ENCODE measurements around the gene C17orf100. TPM values are rescaled to one million over a fixed set of nuclear protein-coding genes. Genes with fewer than 3 reads are reported as not detected.
A peak's percentile ranks its signal among the peaks of the same experiment; 100 is the strongest.
"Not testable (repeated sequence)": the region's sequence is repeated elsewhere in the genome, so short reads cannot be mapped to it uniquely, and the experiment has no call there.

C17orf100 gene
- total RNA-seq, 2 experiments from 2014 or later = 1.6 to 2.0 TPM

GRCh38 chr17:6642592-6642991 lies 9.0 kb upstream of the C17orf100 start:
- H3K4me3 Mint-ChIP-seq = peak overlapping the region; percentile 92
- DNase-seq (no peak), ATAC-seq (peak; percentile 19)
- H3K27ac Mint-ChIP-seq = peak overlapping the region; percentile 89
- ChIA-PET CTCF (interaction anchor here (0.6 kb wide), 1 partner anchor 297 kb away, joined by 4 read pairs; no protein-coding TSS in a partner anchor), POLR2A (no interaction called here)
- no peaks in the 10 kb centered on the region for H3K9me3 Mint-ChIP-seq (ENCODE audit: low read depth)
- H3K27me3 Mint-ChIP-seq = no peaks in the 10 kb centered on the region
- peaks cover 38% of the 10 kb centered on the region for H3K36me3 Mint-ChIP-seq (ENCODE audit: low read depth)
- intact Hi-C loops (cut with DNase I, micrococcal nuclease) = loop anchor here (5.0 to 10.0 kb wide), 8 partner anchors 168 to 1795 kb away; partner anchors contain the start of genes ACADVL (in 1 of the 2), DLG4 (in 1 of the 2), NDEL1 (in 1 of the 2) and NLRP1 (in 1 of the 2)
- H3K4me1 Mint-ChIP-seq = peaks cover 68% of the 10 kb centered on the region

DNA sequence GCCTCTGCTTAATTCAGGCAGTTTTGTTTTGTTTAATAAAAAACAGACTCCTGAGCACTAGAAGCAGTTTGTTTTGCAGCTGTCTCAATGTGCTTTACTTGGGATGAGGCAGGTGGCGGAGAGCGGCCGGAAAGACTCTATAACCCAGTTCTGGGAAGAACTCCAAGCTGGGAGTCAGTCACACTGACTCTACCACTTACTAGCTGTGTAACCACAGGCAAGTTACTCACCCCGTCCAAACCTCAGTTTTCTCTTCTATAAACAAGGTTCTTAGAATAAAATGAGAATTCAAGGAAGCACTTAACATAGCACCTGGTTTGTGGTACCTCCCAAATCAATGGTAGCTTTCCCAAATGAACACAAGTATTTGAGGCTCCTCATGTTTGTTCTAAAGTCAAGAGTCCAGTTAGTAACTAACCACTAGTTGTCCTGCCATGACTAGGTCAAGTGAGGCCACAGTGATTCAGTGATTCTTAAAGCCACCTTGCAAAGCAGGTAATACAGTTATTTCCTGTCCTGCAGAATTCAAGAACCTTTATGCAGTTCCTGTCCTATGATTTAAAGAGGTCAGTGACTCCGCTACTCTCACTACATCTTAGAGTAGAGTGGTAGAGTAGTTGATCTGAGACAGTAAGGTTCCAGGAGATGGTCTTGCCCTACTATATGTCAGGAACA lies 8.0 kb upstream of the C17orf100 start:
- H3K27ac Mint-ChIP-seq = peak overlapping the region; percentile 89
- H3K4me3 Mint-ChIP-seq = no peak overlapping the region
- H3K9me3 Mint-ChIP-seq (ENCODE audit: low read depth) = no peaks in the 10 kb centered on the region
- H3K4me1 Mint-ChIP-seq = peaks cover 66% of the 10 kb centered on the region
- ChIA-PET POLR2A (no interaction called here), CTCF (interaction anchor here (0.6 to 1.0 kb wide), 2 partner anchors 23 to 371 kb away, joined by 4 to 6 read pairs; a partner anchor contains a TSS)
- ATAC-seq (no peak), DNase-seq (peak; percentile 27)
- no peaks in the 10 kb centered on the region for H3K27me3 Mint-ChIP-seq
- intact Hi-C loops (cut with DNase I, micrococcal nuclease) = loop anchor here (5.0 to 10.0 kb wide), 8 partner anchors 169 to 1794 kb away; partner anchors contain the start of genes ACADVL (in 1 of the 2), DLG4 (in 1 of the 2), NDEL1 (in 1 of the 2) and NLRP1 (in 1 of the 2)
- H3K36me3 Mint-ChIP-seq (ENCODE audit: low read depth) = peaks cover 47% of the 10 kb centered on the region

GRCh38 chr17:6648181-6648580 lies 3.4 kb upstream of the C17orf100 start:
- POLR2A ChIA-PET = no interaction called here
- no peak for ATAC-seq
- Mint-ChIP-seq H3K36me3 (ENCODE audit: low read depth) (peaks cover 50% of the 10 kb centered on the region), H3K4me3 (no peak overlapping the region), H3K9me3 (ENCODE audit: low read depth) (no peaks in the 10 kb centered on the region), H3K4me1 (peaks cover 63% of the 10 kb centered on the region), H3K27me3 (no peaks in the 10 kb centered on the region), H3K27ac (no peak overlapping the region)
- DNase-seq = no peak
- intact Hi-C loops (cut with DNase I, micrococcal nuclease) = loop anchor here (1.0 to 10.0 kb wide), 5 partner anchors 173 to 1233 kb away; partner anchors contain the start of genes ACADVL (in 1 of the 2), DLG4 (in 1 of the 2), NLRP1 (in 1 of the 2) and NUP88 (in 1 of the 2)
- CTCF ChIA-PET = interaction anchor here (1.1 kb wide), 1 partner anchor 17 kb away, joined by 3 read pairs; no protein-coding TSS in a partner anchor

GRCh38 chr17:6651919-6652452 lies 424 bp downstream of the C17orf100 start:
- intact Hi-C loops (cut with DNase I, micrococcal nuclease) = loop anchor here (1.0 to 5.0 kb wide), 9 partner anchors 12 to 1233 kb away; partner anchors contain the start of genes KIAA0753 (in 2 of the 2), RNASEK (in 2 of the 2), DERL2 (in 1 of the 2) and EIF5A (in 1 of the 2)
- H3K27ac Mint-ChIP-seq = peak overlapping the region; percentile 45
- ATAC-seq (peak; percentile 11), DNase-seq (peak; percentile 68)
- H3K4me1 Mint-ChIP-seq = peaks cover 54% of the 10 kb centered on the region
- ChIA-PET CTCF (interaction anchor here (0.5 to 0.9 kb wide), 3 partner anchors 14 to 313 kb away, joined by 3 to 4 read pairs (median 3); no protein-coding TSS in a partner anchor), POLR2A (interaction anchor here (0.6 to 1.4 kb wide), 4 partner anchors 12 to 1069 kb away, joined by 3 to 4 read pairs (median 3); a partner anchor contains a TSS)
- H3K27me3 Mint-ChIP-seq = peaks cover 2% of the 10 kb centered on the region
- H3K9me3 Mint-ChIP-seq (ENCODE audit: low read depth) = no peaks in the 10 kb centered on the region
- H3K36me3 Mint-ChIP-seq (ENCODE audit: low read depth) = peaks cover 33% of the 10 kb centered on the region
- H3K4me3 Mint-ChIP-seq = peak overlapping the region; percentile 68

DNA sequence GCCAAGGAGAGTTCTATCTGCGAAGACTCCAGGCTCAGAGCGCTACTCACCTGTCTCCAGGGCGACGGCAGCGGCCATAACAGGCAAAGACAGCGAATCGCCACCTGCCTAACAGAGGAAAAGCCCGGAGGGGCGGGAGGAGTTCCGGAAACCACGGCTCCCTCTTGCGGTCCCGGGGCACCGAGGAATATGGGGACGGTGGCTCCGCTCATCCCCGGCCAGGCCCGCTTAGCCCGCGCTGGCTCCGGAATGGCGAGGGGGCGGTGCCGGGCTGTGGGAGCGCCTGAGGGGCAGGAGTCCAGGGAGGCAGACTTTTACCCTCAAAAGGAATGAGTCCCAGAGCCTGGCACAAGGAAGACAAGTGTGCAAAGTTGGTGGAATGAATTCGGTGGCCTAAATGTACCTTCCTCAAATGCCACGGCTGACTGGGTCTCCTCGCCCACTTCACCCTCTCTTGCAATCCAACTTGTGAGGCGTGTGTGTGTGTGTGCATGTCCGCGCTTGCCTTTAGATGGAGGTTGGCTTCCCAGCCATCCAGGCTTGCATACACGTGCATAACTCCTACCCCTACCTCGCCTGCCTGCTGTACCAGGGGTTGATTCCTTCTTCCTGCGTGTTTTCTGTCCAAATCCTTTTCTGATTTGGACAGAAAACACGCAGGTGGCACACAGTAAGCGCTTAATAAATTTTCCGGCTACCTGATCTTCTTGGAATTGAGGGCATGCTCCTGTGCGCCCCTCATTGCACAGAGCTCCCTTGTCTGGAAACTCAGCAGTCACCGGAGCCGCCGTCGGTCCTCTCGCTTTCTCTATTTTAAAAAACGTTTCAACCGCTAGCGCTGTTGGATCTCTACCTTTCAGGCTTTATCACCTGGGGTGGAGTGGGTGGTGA lies 3.5 kb downstream of the C17orf100 start:
- Mint-ChIP-seq H3K9me3 (ENCODE audit: low read depth) (no peaks in the 10 kb centered on the region), H3K36me3 (ENCODE audit: low read depth) (peaks cover 13% of the 10 kb centered on the region), H3K4me1 (peaks cover 43% of the 10 kb centered on the region), H3K27ac (no peak overlapping the region), H3K4me3 (peak overlapping the region; percentile 61), H3K27me3 (peaks cover 2% of the 10 kb centered on the region)
- ATAC-seq = no peak
- ChIA-PET POLR2A (no interaction called here), CTCF (no interaction called here)
- no peak for DNase-seq
- intact Hi-C loops (cut with DNase I, micrococcal nuclease) = loop anchor here (5.0 kb wide), 3 partner anchors 357 to 782 kb away; partner anchors contain the start of genes EIF5A (in 1 of the 2), FGF11 (in 1 of the 2), RNASEK (in 1 of the 2) and TMEM102 (in 1 of the 2)

DNA sequence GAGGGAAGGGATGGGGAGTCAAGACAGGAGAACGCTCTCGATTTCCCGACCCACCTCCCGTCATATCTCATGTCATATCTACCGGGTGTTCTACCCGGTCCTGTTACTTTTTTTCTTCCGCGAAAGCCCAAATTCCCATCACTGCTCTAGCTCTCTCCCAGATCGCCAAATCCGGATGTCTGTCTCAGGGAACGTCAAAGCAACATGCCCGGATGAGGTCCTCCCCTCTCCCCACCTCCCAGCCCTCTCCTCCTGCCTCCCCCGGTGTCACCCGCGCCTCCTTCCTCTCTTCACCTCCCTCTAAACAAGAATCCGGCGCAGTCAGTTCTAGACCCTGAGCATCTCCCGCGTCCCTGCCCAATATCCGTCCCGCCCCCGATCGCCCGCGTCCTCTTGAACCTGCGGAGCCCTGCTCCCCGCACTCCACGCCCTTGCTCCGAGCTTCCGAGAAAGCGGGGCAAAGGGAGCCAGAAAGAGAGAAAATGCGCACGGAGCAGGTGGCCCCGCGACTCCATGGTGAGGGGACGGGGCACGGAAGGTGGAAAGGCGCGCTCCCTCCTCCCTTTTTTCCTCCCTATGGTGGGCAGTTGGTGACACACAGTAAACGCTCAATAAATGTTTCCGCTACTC lies 4.3 kb downstream of the C17orf100 start:
- POLR2A ChIA-PET; CTCF ChIA-PET; H3K27me3 Mint-ChIP-seq; H3K36me3 Mint-ChIP-seq (ENCODE audit: low read depth); H3K27ac Mint-ChIP-seq; ATAC-seq; DNase-seq; H3K9me3 Mint-ChIP-seq (ENCODE audit: low read depth): not testable (repeated sequence)
- Mint-ChIP-seq H3K4me1 (peaks cover 47% of the 10 kb centered on the region), H3K4me3 (peak overlapping the region; percentile 69)
- intact Hi-C loops (cut with DNase I, micrococcal nuclease) = loop anchor here in 1 of 2 experiments (2.0 kb wide), 1 partner anchor 97 kb away; no protein-coding TSS in a partner anchor

DNA sequence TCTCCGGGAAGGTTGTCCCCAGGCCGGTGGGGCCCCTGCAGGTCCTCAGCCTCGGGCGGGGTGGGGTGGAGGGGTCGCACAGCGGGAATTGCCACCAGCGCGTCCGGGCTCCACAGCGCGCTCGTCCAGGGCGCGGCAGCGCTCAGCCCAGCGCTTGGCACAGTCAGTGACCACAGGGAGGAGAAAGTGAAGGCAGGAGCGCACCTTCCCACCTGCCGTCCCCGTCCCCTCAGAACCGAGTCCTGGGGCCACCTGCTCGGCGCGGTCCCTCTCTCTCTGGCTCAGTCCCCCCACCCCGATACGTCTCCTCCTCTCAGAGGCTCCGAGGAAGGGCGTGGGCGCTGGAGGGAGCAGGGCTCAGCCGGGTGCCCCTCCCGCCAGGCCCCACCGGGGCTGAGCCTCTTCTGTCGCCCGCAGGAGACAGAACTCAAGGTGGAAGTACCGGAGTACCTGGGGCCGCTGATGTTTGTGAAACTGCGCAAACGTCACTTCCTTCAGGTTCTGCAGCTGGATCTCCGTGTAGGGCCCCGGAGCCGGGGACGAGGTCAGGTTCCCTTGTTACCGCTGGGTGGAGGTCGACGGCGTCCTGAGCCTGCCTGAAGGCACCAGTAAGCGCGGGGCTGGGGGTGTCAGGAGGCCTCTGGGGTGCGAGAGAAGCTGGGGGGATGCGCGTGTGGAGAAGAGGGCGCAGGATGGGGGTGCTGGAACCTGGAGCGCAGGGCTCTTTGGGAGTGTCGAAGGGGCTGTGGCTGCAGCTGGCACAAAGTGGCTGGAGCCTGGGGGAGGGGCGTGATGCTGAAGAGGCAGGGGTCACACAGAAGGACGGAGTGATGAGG lies 5.5 kb downstream of the C17orf100 start:
- Mint-ChIP-seq H3K4me1 (peaks cover 54% of the 10 kb centered on the region), H3K4me3 (peak overlapping the region; percentile 77), H3K27ac (peak overlapping the region; percentile 64)
- ChIA-PET CTCF (interaction anchor here (1.8 kb wide), 1 partner anchor 186 kb away, joined by 5 read pairs; no protein-coding TSS in a partner anchor), POLR2A (interaction anchor here (0.8 kb wide), 1 partner anchor 19 kb away, joined by 3 read pairs; no protein-coding TSS in a partner anchor)
- H3K9me3 Mint-ChIP-seq (ENCODE audit: low read depth); H3K36me3 Mint-ChIP-seq (ENCODE audit: low read depth); H3K27me3 Mint-ChIP-seq: not testable (repeated sequence)
- intact Hi-C loops (cut with DNase I, micrococcal nuclease) = loop anchor here in 1 of 2 experiments (2.0 kb wide), 1 partner anchor 96 kb away; no protein-coding TSS in a partner anchor
- ATAC-seq (peak; percentile 86), DNase-seq (peak; percentile 75)

GRCh38 chr17:6657633-6658287 lies 6.2 kb downstream of the C17orf100 start:
- Mint-ChIP-seq H3K9me3 (ENCODE audit: low read depth) (no peaks in the 10 kb centered on the region), H3K36me3 (ENCODE audit: low read depth) (peaks cover 5% of the 10 kb centered on the region), H3K27me3 (peaks cover 2% of the 10 kb centered on the region), H3K27ac (peak overlapping the region; percentile 64), H3K4me3 (peak overlapping the region; percentile 77), H3K4me1 (peaks cover 48% of the 10 kb centered on the region)
- intact Hi-C loops (cut with DNase I, micrococcal nuclease) = loop anchor here in 1 of 2 experiments (2.0 kb wide), 1 partner anchor 95 kb away; no protein-coding TSS in a partner anchor
- CTCF ChIA-PET = interaction anchor here (1.8 kb wide), 1 partner anchor 186 kb away, joined by 5 read pairs; no protein-coding TSS in a partner anchor
- ATAC-seq = no peak
- POLR2A ChIA-PET = interaction anchor here (0.8 kb wide), 1 partner anchor 20 kb away, joined by 3 read pairs; no protein-coding TSS in a partner anchor
- no peak for DNase-seq

GRCh38 chr17:6658411-6658810 lies 6.8 kb downstream of the C17orf100 start:
- peaks cover 42% of the 10 kb centered on the region for H3K4me1 Mint-ChIP-seq
- intact Hi-C loops (cut with DNase I, micrococcal nuclease); ATAC-seq; H3K27ac Mint-ChIP-seq; H3K36me3 Mint-ChIP-seq (ENCODE audit: low read depth); POLR2A ChIA-PET; H3K27me3 Mint-ChIP-seq; DNase-seq; H3K9me3 Mint-ChIP-seq (ENCODE audit: low read depth): not testable (repeated sequence)
- peak overlapping the region; percentile 19 for H3K4me3 Mint-ChIP-seq
- CTCF ChIA-PET = interaction anchor here (1.8 kb wide), 1 partner anchor 185 kb away, joined by 5 read pairs; no protein-coding TSS in a partner anchor
